Amygdala (tissue), 56 donors: Measurements from ENCODE around the gene POLRMT.

ENCODE experiments used
- DNase-seq, 56 donors: peaks; one replicate each; lab custom pipeline; 2025; lab: John Stamatoyannopoulos, UW

The POLRMT gene

DNA sequence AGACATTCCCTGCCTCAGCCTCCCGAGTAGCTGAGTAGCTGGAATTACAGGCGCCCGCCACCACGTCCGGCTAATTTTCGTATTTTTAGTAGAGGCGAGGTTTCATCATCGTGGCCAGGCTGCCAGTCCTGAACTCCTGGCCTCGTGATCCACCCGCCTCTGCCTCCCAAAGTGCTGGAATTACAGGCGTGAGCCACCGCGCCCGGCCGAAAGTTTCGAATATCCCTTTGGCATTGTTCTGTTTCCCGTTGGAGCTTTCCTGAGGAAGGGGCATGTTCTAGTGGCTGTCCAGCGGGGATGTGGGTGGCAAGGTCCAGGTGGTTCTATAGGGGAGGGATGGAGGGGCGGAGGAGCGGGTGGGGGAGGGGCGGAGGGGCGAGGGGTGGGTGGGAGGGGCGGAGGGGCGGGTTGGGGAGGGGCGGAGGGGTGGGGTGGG, 63.1 kb downstream of the POLRMT start:
- no peak for DNase-seq

DNA sequence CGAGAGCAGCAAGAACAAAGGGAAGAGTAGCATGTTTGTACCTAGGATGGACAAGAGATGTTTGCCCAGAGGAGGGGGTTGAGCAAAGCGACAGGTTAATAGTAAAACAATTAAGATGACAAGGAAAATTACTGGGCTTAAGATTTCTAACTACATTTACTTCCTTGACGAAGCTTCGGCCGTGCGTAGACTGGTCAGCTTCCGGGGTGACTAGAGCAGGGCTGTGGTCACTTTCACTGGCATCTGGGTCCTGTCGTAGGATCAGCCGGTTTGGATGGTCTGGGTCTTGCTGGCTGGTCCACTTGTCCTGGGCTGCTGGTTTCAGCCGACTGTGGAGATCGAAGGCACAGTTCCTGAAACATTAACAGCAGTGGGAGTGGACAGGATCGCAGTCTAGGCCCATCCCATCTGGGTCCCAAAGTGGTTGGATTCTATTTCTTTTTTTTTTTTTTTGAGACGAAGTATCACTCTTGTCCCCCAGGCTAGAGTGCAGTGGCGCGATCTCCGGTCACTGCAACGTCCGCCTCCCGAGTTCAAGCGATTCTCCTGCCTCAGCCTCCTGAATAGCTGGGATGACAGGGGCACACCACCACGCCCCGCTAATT, 65.9 kb downstream of the POLRMT start:
- no peak for DNase-seq
